Measurements from ENCODE around the gene CHAF1B. TPM values are rescaled to one million over a fixed set of nuclear protein-coding genes. Genes with fewer than 3 reads are reported as not detected.

The CHAF1B gene
- total and polyA plus RNA-seq, 9 of the 15 experiments (the other 6 are each of a cell fraction or from before 2014, with no cell fraction given): 7.5 to 36.8 (median 21.0) TPM

GRCh38 chr21:36454093-36454531, 68.9 kb downstream of the CHAF1B start:
- DNase-seq (ENCODE audit: extremely low read depth in 1 of 4, low spot score in 3 of 4): no peak
- no TSS peak for BruUV-seq (replicated peaks)
- no peaks in the 10 kb centered on the region for H3K79me2 ChIP-seq (ENCODE audit: control insufficient read depth, insufficient read depth, low read length)
- 0 out of 2 replicates have a peak, but pooled peaks cover 8% of the 10 kb centered on the region for H4K20me1 ChIP-seq (replicated peaks; ENCODE audit: control insufficient read depth, insufficient read depth, low read length)
- H3K9me3 ChIP-seq (replicated peaks; ENCODE audit: control insufficient read depth, insufficient read depth, low read depth, low read length): no peaks in the 10 kb centered on the region
- 2% methylated on average over 4 of the region's 4 CpGs for WGBS (ENCODE audit: insufficient coverage, low coverage, missing lambda C conversion rate)
- in situ Hi-C loops (cut with MboI) (no loop called here), intact Hi-C loops (cut with micrococcal nuclease) (no loop called here)
- ATAC-seq: no peak
- peaks cover 31 to 71% of the 10 kb centered on the region in 2 experiments for H3K27me3 ChIP-seq (ENCODE audit: control insufficient read depth in 2 of 2, insufficient read depth in 2 of 2, low read length in 2 of 2)
- H3K27ac ChIP-seq (ENCODE audit: extremely low read depth, low read depth, low read length): no peak overlapping the region
- H3K4me1 ChIP-seq (replicated peaks in 1 of 2; ENCODE audit: control insufficient read depth in 2 of 2, insufficient read depth in 2 of 2, low read length in 2 of 2): no peaks in the 10 kb centered on the region
- no peaks in the 10 kb centered on the region for H3K36me3 ChIP-seq (ENCODE audit: control insufficient read depth, insufficient read depth, low read length)
- H2AFZ ChIP-seq (ENCODE audit: low read depth, low read length): no peak overlapping the region
- POLR2A ChIA-PET: interaction anchor here (0.6 to 1.2 kb wide), 5 partner anchors 11 to 108 kb away, joined by 3 read pairs; no protein-coding TSS in a partner anchor
- no peak overlapping the region for H3K4me2 ChIP-seq (ENCODE audit: insufficient read depth, low read length)
- FAIRE-seq: no peak
- no peaks in the 10 kb centered on the region for H3K9me1 ChIP-seq (ENCODE audit: control insufficient read depth, insufficient read depth, low read length)
- CTCF ChIA-PET (ENCODE audit: low intra/inter-chr PET ratio): no interaction called here
- H3K9ac ChIP-seq (ENCODE audit: insufficient read depth in 1 of 2, low read depth in 2 of 2, low read length in 2 of 2): no peak overlapping the region
- H3K4me3 ChIP-seq: no peak overlapping the region
- TF ChIP-seq DEAF1 (CRISPR knock-in tag; IDR thresholded peaks at IDR 0.05): no peak
- no peak for TF ChIP-seq ZNF507 (tag; conservative IDR thresholded peaks at IDR 0.05)
- no peak for TF ChIP-seq MXI1 (IDR thresholded peaks at IDR 0.05; ENCODE audit: low read depth, low read length)
- TF ChIP-seq BRD4 (IDR thresholded peaks at IDR 0.05): no peak
- TF ChIP-seq ZNF717 (CRISPR knock-in tag; IDR thresholded peaks at IDR 0.05): no peak
- TF ChIP-seq, protein P1, sequence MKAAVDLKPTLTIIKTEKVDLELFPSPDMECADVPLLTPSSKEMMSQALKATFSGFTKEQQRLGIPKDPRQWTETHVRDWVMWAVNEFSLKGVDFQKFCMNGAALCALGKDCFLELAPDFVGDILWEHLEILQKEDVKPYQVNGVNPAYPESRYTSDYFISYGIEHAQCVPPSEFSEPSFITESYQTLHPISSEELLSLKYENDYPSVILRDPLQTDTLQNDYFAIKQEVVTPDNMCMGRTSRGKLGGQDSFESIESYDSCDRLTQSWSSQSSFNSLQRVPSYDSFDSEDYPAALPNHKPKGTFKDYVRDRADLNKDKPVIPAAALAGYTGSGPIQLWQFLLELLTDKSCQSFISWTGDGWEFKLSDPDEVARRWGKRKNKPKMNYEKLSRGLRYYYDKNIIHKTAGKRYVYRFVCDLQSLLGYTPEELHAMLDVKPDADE (conservative IDR thresholded peaks at IDR 0.05; ENCODE audit: control insufficient read depth, low read depth, low read length): no peak
- no peak for TF ChIP-seq ARNT (IDR thresholded peaks at IDR 0.05)
- TF ChIP-seq, protein P2, sequence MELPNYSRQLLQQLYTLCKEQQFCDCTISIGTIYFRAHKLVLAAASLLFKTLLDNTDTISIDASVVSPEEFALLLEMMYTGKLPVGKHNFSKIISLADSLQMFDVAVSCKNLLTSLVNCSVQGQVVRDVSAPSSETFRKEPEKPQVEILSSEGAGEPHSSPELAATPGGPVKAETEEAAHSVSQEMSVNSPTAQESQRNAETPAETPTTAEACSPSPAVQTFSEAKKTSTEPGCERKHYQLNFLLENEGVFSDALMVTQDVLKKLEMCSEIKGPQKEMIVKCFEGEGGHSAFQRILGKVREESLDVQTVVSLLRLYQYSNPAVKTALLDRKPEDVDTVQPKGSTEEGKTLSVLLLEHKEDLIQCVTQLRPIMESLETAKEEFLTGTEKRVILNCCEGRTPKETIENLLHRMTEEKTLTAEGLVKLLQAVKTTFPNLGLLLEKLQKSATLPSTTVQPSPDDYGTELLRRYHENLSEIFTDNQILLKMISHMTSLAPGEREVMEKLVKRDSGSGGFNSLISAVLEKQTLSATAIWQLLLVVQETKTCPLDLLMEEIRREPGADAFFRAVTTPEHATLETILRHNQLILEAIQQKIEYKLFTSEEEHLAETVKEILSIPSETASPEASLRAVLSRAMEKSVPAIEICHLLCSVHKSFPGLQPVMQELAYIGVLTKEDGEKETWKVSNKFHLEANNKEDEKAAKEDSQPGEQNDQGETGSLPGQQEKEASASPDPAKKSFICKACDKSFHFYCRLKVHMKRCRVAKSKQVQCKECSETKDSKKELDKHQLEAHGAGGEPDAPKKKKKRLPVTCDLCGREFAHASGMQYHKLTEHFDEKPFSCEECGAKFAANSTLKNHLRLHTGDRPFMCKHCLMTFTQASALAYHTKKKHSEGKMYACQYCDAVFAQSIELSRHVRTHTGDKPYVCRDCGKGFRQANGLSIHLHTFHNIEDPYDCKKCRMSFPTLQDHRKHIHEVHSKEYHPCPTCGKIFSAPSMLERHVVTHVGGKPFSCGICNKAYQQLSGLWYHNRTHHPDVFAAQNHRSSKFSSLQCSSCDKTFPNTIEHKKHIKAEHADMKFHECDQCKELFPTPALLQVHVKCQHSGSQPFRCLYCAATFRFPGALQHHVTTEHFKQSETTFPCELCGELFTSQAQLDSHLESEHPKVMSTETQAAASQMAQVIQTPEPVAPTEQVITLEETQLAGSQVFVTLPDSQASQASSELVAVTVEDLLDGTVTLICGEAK (IDR thresholded peaks at IDR 0.05): no peak
- TF ChIP-seq, protein P2 (CRISPR knock-in tag; IDR thresholded peaks at IDR 0.05): no peak
